ENCODE data around the gene INSL3. TPM values are rescaled to one million over a fixed set of nuclear protein-coding genes. Genes with fewer than 3 reads are reported as not detected.

Gene INSL3
- polyA plus RNA-seq, 3 donors = 0.25 to 1.7 (median 0.64) TPM

- Histone ChIP-seq H3K36me3 (replicated peaks in 1 of 2; ENCODE audit: control insufficient read depth in 1 of 2, insufficient read depth in 2 of 2, low read length in 2 of 2) (peaks cover 7 to 15% of the 10 kb centered on the region in 2 donors), H3K9ac (ENCODE audit: insufficient read depth, low read length, poor library complexity, severe bottlenecking) (no peak overlapping the region), H3K4me1 (ENCODE audit: control insufficient read depth in 1 of 2, insufficient read depth in 2 of 2, low read length in 2 of 2) (peaks cover 15 to 18% of the 10 kb centered on the region in 2 donors), H2AFZ (ENCODE audit: insufficient read depth, low read depth, low read length, poor library complexity, severe bottlenecking) (no peak overlapping the region), H3K9me3 (replicated peaks in 1 of 2; ENCODE audit: control insufficient read depth in 1 of 2, insufficient read depth in 1 of 2, low read length in 2 of 2) (peaks cover 0 to 4% of the 10 kb centered on the region in 2 donors), H3K27ac (ENCODE audit: low read depth in 1 of 2, low read length in 2 of 2) (no peak overlapping the region), H3K27me3 (ENCODE audit: control insufficient read depth in 2 of 2, insufficient read depth in 2 of 2, low read length in 2 of 2) (peaks cover 17 to 30% of the 10 kb centered on the region in 2 donors), H3K4me2 (replicated peaks; ENCODE audit: extremely low read depth, low read length, poor library complexity, severe bottlenecking) (no peak overlapping the region), H4K20me1 (ENCODE audit: insufficient read depth, low read length) (peaks cover 22% of the 10 kb centered on the region), H3K4me3 (replicated peaks in 1 of 3; ENCODE audit: low read depth in 2 of 3, low read length in 3 of 3) (no peak overlapping the region), H3K79me2 (ENCODE audit: insufficient read depth, low read length) (no peaks in the 10 kb centered on the region)
- 91% methylated on average over 6 of the region's 6 CpGs for WGBS (ENCODE audit: insufficient coverage)
- intact Hi-C loops (cut with micrococcal nuclease) = no loop called here
- Mint-ChIP-seq H3K4me1 (peaks cover 16% of the 10 kb centered on the region), H3K4me3 (no peak overlapping the region), H3K36me3 (peaks cover 9 to 17% of the 10 kb centered on the region in 2 donors), H3K9me3 (peaks cover 0 to 6% (median 2%) of the 10 kb centered on the region in 7 donors), H3K27ac (no peak overlapping the region), H3K27me3 (ENCODE audit: low read depth in 3 of 3) (peaks cover 31 to 36% (median 33%) of the 10 kb centered on the region in 3 donors)
- TF ChIP-seq, protein P1, sequence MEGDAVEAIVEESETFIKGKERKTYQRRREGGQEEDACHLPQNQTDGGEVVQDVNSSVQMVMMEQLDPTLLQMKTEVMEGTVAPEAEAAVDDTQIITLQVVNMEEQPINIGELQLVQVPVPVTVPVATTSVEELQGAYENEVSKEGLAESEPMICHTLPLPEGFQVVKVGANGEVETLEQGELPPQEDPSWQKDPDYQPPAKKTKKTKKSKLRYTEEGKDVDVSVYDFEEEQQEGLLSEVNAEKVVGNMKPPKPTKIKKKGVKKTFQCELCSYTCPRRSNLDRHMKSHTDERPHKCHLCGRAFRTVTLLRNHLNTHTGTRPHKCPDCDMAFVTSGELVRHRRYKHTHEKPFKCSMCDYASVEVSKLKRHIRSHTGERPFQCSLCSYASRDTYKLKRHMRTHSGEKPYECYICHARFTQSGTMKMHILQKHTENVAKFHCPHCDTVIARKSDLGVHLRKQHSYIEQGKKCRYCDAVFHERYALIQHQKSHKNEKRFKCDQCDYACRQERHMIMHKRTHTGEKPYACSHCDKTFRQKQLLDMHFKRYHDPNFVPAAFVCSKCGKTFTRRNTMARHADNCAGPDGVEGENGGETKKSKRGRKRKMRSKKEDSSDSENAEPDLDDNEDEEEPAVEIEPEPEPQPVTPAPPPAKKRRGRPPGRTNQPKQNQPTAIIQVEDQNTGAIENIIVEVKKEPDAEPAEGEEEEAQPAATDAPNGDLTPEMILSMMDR (IDR thresholded peaks at IDR 0.05) = no peak
- no peak for DNase-seq
These were observed 47.4 kb upstream of the INSL3 start for GRCh38 chr19:17868669-17869068.

DNA sequence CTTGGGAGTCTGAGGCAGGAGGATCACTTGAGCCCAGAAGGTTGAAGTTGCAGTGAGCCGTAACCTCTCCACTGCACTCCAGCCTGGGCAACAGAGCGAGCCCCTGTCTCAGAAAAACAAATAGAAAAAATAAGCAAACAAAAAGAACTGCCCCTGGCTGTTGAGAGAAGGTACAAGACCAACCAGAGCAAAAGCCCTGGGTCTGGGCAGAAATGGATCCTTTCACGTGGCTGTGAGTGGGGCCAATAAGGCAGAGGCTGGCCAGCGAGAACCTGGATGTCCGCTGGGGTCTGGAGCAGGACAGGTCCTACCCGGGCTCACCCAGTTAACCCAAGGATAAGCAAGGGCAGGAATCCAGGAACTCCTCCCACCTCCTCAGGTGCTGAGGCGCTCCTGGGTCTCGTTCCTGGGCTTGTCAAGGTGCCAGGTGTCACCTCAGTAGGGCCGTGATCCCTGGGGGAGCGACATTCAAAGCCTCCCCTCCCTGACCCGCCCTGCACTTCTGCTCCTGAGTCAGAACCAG is 45.7 kb upstream of the INSL3 start:
- no peak overlapping the region for H3K4me3 ChIP-seq (replicated peaks in 1 of 3; ENCODE audit: low read depth in 2 of 3, low read length in 3 of 3)
- no peak overlapping the region for H2AFZ ChIP-seq (ENCODE audit: insufficient read depth, low read depth, low read length, poor library complexity, severe bottlenecking)
- peaks cover 8 to 14% of the 10 kb centered on the region in 2 donors for H3K27me3 ChIP-seq (ENCODE audit: control insufficient read depth in 2 of 2, insufficient read depth in 2 of 2, low read length in 2 of 2)
- peaks cover 0 to 5% of the 10 kb centered on the region in 2 donors for H3K4me1 ChIP-seq (ENCODE audit: control insufficient read depth in 1 of 2, insufficient read depth in 2 of 2, low read length in 2 of 2)
- Mint-ChIP-seq H3K27ac (peak overlapping the region in 1 of 7 donors; percentile 48), H3K27me3 (ENCODE audit: low read depth in 3 of 3) (peaks cover 16 to 23% (median 17%) of the 10 kb centered on the region in 3 donors), H3K4me1 (peaks cover 9% of the 10 kb centered on the region), H3K36me3 (peaks cover 23 to 34% of the 10 kb centered on the region in 2 donors), H3K9me3 (peaks cover 0 to 2% (median 0%) of the 10 kb centered on the region in 7 donors), H3K4me3 (no peak overlapping the region)
- peaks cover 38% of the 10 kb centered on the region for H4K20me1 ChIP-seq (ENCODE audit: insufficient read depth, low read length)
- H3K36me3 ChIP-seq (replicated peaks in 1 of 2; ENCODE audit: control insufficient read depth in 1 of 2, insufficient read depth in 2 of 2, low read length in 2 of 2) = peaks cover 24 to 32% of the 10 kb centered on the region in 2 donors
- H3K9ac ChIP-seq (ENCODE audit: insufficient read depth, low read length, poor library complexity, severe bottlenecking) = no peak overlapping the region
- H3K4me2 ChIP-seq (replicated peaks; ENCODE audit: extremely low read depth, low read length, poor library complexity, severe bottlenecking) = no peak overlapping the region
- H3K79me2 ChIP-seq (ENCODE audit: insufficient read depth, low read length) = peaks cover 4% of the 10 kb centered on the region
- intact Hi-C loops (cut with micrococcal nuclease) = no loop called here
- H3K27ac ChIP-seq (ENCODE audit: low read depth in 1 of 2, low read length in 2 of 2) = no peak overlapping the region
- TF ChIP-seq, protein P1 (IDR thresholded peaks at IDR 0.05) = no peak
- WGBS (ENCODE audit: insufficient coverage) = 90% methylated on average over 9 of the region's 11 CpGs
- DNase-seq = no peak
- H3K9me3 ChIP-seq (replicated peaks in 1 of 2; ENCODE audit: control insufficient read depth in 1 of 2, insufficient read depth in 1 of 2, low read length in 2 of 2) = peaks cover 0 to 4% of the 10 kb centered on the region in 2 donors

All from CD14-positive monocyte (primary cell).